ENCODE data around the gene NFIB.
A peak's percentile ranks its signal among the peaks of the same experiment; 100 is the strongest.

Gene NFIB

GRCh38 chr9:14316602-14317300, 2.8 kb upstream of the NFIB start:
- no peak for TF ChIP-seq CTCF (IDR thresholded peaks at IDR 0.05; ENCODE audit: low read depth, low read length)
- no peak for DNase-seq (ENCODE audit: low read depth, low spot score)
- in situ Hi-C loops (cut with HindIII; ENCODE audit: low sequenced_read_pairs) = loop anchor here (25.0 kb wide), 1 partner anchor 204 kb away; no protein-coding TSS in a partner anchor
- H3K4me3 ChIP-seq (ENCODE audit: low read depth, low read length) = no peak overlapping the region

DNA sequence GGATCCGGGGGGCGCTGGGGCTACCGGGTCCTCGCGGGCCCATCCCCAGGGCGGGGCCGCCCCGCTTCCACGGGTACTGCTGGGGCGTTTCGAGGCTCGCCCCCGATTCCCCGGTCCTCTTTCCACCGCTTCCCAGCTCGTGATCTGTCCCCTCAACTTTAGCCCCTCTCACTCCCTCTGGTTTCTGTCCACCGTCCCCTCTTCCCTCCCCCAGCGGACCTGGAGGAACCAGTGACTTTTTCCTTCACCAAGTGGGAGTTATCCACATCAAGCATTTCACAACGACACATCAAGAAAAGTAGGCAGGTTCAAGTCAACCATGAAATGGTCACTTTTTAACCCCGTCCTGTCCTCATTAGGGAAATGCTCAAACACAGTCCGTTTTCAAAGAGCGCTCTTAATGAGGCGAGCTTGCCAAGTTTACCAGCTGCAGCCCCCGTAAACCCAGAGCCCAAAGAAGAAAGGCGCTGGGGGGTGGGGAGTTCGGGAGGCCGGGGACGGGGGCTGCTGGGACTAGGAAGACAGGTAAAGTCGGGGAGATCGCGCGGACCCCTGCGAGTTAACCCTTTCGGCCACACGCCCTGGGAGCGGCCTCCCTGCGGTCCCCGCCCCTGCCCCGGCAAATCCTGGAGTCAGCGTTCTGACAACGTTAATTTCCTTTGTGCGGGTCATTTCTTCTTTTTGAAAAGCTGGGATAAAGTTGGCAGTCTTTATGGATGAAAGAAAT, 2.1 kb upstream of the NFIB start:
- no peak for TF ChIP-seq CTCF (IDR thresholded peaks at IDR 0.05; ENCODE audit: low read depth, low read length)
- in situ Hi-C loops (cut with HindIII; ENCODE audit: low sequenced_read_pairs) = loop anchor here (25.0 kb wide), 1 partner anchor 204 kb away; no protein-coding TSS in a partner anchor
- DNase-seq (ENCODE audit: low read depth, low spot score) = peak; percentile 47
- H3K4me3 ChIP-seq (ENCODE audit: low read depth, low read length) = peak overlapping the region; percentile 60

GRCh38 chr9:14314929-14315874, 1.3 kb upstream of the NFIB start:
- TF ChIP-seq CTCF (IDR thresholded peaks at IDR 0.05; ENCODE audit: low read depth, low read length) = no peak
- peak; percentile 92 for DNase-seq (ENCODE audit: low read depth, low spot score)
- in situ Hi-C loops (cut with HindIII; ENCODE audit: low sequenced_read_pairs) = loop anchor here (25.0 kb wide), 1 partner anchor 203 kb away; no protein-coding TSS in a partner anchor
- H3K4me3 ChIP-seq (ENCODE audit: low read depth, low read length) = peak overlapping the region; percentile 88

DNA sequence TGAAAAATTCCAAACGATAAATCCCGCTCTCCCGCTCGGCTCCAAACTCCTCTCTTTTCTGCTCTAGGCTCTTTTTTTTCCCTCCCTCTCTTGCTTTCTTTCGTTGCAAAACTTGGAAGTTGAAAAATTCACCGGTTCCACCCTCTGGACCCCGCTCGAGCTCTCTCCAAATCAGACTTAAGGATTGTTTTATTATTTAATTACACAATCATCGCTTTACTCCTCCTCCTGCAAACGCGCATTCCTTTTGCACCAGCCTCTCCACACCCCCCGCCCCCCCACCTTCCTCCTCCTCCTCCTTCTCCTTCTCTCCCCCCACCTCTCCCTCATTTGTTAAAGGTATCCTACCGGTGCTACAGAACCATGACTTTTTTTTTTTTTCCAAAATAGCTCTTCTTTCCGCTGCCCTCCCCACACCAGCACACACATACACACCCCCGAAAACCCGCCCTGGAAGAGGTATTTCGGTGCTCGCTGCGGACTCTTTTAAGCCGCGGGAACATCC, 535 bp upstream of the NFIB start:
- peak; percentile 95 for DNase-seq (ENCODE audit: low read depth, low spot score)
- peak overlapping the region; percentile 88 for H3K4me3 ChIP-seq (ENCODE audit: low read depth, low read length)
- in situ Hi-C loops (cut with HindIII; ENCODE audit: low sequenced_read_pairs) = loop anchor here (25.0 kb wide), 1 partner anchor 202 kb away; no protein-coding TSS in a partner anchor
- TF ChIP-seq CTCF (IDR thresholded peaks at IDR 0.05; ENCODE audit: low read depth, low read length) = no peak

DNA sequence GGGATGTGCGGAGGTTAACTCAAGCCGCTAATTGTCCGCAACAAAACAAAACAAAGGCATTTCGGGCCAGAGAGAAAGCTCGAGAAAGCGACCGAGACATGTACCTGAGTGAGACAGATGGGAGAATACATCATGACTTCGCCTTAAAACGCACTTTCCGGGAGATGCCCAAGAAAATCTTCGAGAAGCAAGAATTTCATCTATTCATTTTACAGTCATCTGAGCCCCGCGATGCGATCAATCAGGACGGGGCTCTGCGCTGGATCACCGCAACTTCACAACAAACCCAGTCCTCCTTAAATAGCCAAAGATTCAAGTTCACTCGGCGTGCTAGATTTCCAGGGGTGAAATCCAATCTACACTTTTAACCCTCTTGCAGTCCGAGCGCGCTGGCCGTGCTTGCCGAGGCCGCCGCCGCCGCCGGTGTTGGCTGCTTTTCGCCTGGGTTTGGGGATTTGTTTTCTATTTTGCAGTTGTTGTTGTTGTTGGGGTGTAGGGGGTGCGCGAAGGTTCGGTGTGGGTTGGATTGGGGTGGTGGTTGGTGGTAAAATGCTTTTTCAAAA, 482 bp downstream of the NFIB start:
- in situ Hi-C loops (cut with HindIII; ENCODE audit: low sequenced_read_pairs) = loop anchor here (25.0 kb wide), 1 partner anchor 201 kb away; no protein-coding TSS in a partner anchor
- DNase-seq (ENCODE audit: low read depth, low spot score) = peak; percentile 61
- H3K4me3 ChIP-seq (ENCODE audit: low read depth, low read length) = peak overlapping the region; percentile 88
- no peak for TF ChIP-seq CTCF (IDR thresholded peaks at IDR 0.05; ENCODE audit: low read depth, low read length)
